Spleen (tissue), 11 donors: ENCODE results near the gene TMPRSS4. TPM values are rescaled to one million over a fixed set of nuclear protein-coding genes. Genes with fewer than 3 reads are reported as not detected.

Experiments used
- DNase-seq: peaks from one replicate; pipeline ENCODE4 v3.0.0-alpha.2; 2020
- H3K27ac ChIP-seq, 8 donors: fragments of 200-600 bp; sonication (generic) in 7 of 8; 1 replicate in 4 of 8; 2 replicates in 4 of 8; pipeline versions ENCODE4 v1.5.0 to v1.8.0; 2016 to 2021; ENCODE audit warnings: inconsistent platforms in 4 of 8, mild to moderate bottlenecking in 4 of 8, moderate library complexity in 1 of 8
- H3K27me3 ChIP-seq, 7 donors: fragments of 200-600 bp; sonication (generic) in 6 of 7; replicated peaks in 1 of 7; 1 replicate in 4 of 7; 2 replicates in 3 of 7; pipeline versions ENCODE4 v1.5.0 to v1.8.0; 2016 to 2021; ENCODE audit warnings: inconsistent platforms in 3 of 7, mild to moderate bottlenecking in 1 of 7
- H3K36me3 ChIP-seq, 6 donors: fragments of 200-600 bp; sonication (generic) in 5 of 6; 1 replicate in 4 of 6; 2 replicates in 2 of 6; pipeline versions ENCODE4 v1.5.0 to v1.8.0; 2016 to 2021; ENCODE audit warnings: inconsistent platforms in 2 of 6
- H3K4me1 ChIP-seq, 6 donors: fragments of 200-600 bp; sonication (generic) in 5 of 6; 1 replicate in 3 of 6; 2 replicates in 3 of 6; pipeline versions ENCODE4 v1.5.0 to v1.8.0; 2016 to 2021; ENCODE audit warnings: inconsistent platforms in 3 of 6
- H3K4me3 ChIP-seq, 8 donors: fragments of 200-600 bp; sonication (generic) in 7 of 8; 1 replicate in 4 of 8; 2 replicates in 4 of 8; pipeline versions ENCODE4 v1.5.0 to v1.8.0; 2016 to 2021; ENCODE audit warnings: inconsistent platforms in 4 of 8, mild to moderate bottlenecking in 4 of 8, moderate library complexity in 2 of 8
- H3K9me3 ChIP-seq, 8 donors: fragments of 200-600 bp; sonication (generic) in 7 of 8; 1 replicate in 4 of 8; 2 replicates in 4 of 8; pipeline versions ENCODE4 v1.5.0 to v1.8.0; 2016 to 2021; ENCODE audit warnings: inconsistent platforms in 4 of 8
- POLR2A ChIP-seq, 3 donors: fragments of 450-650 bp; IDR thresholded peaks; one replicate each; pipeline ENCODE4 v1.5.1; 2017; ENCODE audit warnings: antibody characterized with exemption in 3 of 3, mild to moderate bottlenecking in 1 of 3
- POLR2AphosphoS5 ChIP-seq, 3 donors: sonication (generic); formaldehyde crosslinking; IDR thresholded peaks; one replicate each; pipeline ENCODE4 v1.5.1; 2017; ENCODE audit warnings: antibody characterized with exemption in 3 of 3
- WGBS, 5 donors: extraction: QIAGEN DNeasy Blood & Tissue Kit in 3 of 5; methylation state at CpG; one replicate each; pipeline versions ENCODE4 v1.1.5 to v1.1.7; 2013 to 2018; 5-methylcytosine and 5-hydroxymethylcytosine counted together
- intact Hi-C: fragments of 100-400 bp; cut with DNase I; formaldehyde crosslinking; loops from one replicate; pipeline ENCODE4 v1.15.0; 2023; ENCODE audit warnings: low total_unique reads
- polyA plus RNA-seq, 3 donors: library from polyadenylated mRNA; stranded (reverse); fragments of 200-250 nt; gene quantifications; one replicate each; pipeline ENCODE4 v1.2.1, GENCODE V29; 2013
- total RNA-seq, 7 donors: library from RNA; depleted of rRNA in 3 of 7; stranded (reverse); fragments of >200 nt in 3 of 7; fragmentation: NEBNext Ultra II Directional in 4 of 7; extraction: Animal tissue kit (Norgen Biotek cat#: 25700) in 4 of 7; gene quantifications; one replicate each; pipeline versions ENCODE4 v1.1.0 to v1.2.1, GENCODE V29; 2016 to 2021
- TF ChIP-seq, protein P1 (sequence below), 11 experiments: fragments of 200-600 bp in 7 of 11; fragments of 450-650 bp in 4 of 11; sonication (generic) in 4 of 11; IDR thresholded peaks in 8 of 11; conservative IDR thresholded peaks in 3 of 11; 1 replicate in 7 of 11; 2 replicates in 4 of 11; pipeline versions ENCODE4 v1.4.0 to v1.8.0; 2016 to 2021; ENCODE audit warnings: antibody characterized with exemption in 11 of 11, inconsistent platforms in 4 of 11, mild to moderate bottlenecking in 1 of 11
- donor health status: healthy with polysubstance abuse.
- donor health status: DM: no; HTN: no; CAD: no; lungs with moderate emphysema.
- donor health status: DM: no; HTN: no; CAD: no.
- donor health status: Bipolar disorder and iron deficiency.
- donor health status: healthy.
- donor health status: DM: no; HTN: no; CAD: no.
- donor health status: DM: yes; HTN: yes; CAD: no.

The TMPRSS4 gene
- total and polyA plus RNA-seq, 10 donors: 0.09 to 1.4 (median 0.85) TPM; not detected in 3

GRCh38 chr11:118071416-118072030 lies 5.4 kb upstream of the TMPRSS4 start:
- Histone ChIP-seq H3K4me3 (no peak overlapping the region), H3K9me3 (no peaks in the 10 kb centered on the region), H3K27me3 (peaks cover 0 to 4% (median 0%) of the 10 kb centered on the region in 7 donors), H3K27ac (no peak overlapping the region), H3K4me1 (no peaks in the 10 kb centered on the region), H3K36me3 (no peaks in the 10 kb centered on the region)
- no peak for DNase-seq
- no peak for TF ChIP-seq POLR2A (IDR thresholded peaks at IDR 0.05)
- TF ChIP-seq POLR2AphosphoS5 (IDR thresholded peaks at IDR 0.05): no peak
- TF ChIP-seq, protein P1, sequence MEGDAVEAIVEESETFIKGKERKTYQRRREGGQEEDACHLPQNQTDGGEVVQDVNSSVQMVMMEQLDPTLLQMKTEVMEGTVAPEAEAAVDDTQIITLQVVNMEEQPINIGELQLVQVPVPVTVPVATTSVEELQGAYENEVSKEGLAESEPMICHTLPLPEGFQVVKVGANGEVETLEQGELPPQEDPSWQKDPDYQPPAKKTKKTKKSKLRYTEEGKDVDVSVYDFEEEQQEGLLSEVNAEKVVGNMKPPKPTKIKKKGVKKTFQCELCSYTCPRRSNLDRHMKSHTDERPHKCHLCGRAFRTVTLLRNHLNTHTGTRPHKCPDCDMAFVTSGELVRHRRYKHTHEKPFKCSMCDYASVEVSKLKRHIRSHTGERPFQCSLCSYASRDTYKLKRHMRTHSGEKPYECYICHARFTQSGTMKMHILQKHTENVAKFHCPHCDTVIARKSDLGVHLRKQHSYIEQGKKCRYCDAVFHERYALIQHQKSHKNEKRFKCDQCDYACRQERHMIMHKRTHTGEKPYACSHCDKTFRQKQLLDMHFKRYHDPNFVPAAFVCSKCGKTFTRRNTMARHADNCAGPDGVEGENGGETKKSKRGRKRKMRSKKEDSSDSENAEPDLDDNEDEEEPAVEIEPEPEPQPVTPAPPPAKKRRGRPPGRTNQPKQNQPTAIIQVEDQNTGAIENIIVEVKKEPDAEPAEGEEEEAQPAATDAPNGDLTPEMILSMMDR (IDR thresholded peaks at IDR 0.05 in 8 of 11, conservative IDR thresholded peaks at IDR 0.05 in 3 of 11): no peak
- WGBS, 5 donors: 72 to 97% (median 85%) methylated on average over 3 of the region's 3 CpGs
- intact Hi-C loops: no loop called here

DNA sequence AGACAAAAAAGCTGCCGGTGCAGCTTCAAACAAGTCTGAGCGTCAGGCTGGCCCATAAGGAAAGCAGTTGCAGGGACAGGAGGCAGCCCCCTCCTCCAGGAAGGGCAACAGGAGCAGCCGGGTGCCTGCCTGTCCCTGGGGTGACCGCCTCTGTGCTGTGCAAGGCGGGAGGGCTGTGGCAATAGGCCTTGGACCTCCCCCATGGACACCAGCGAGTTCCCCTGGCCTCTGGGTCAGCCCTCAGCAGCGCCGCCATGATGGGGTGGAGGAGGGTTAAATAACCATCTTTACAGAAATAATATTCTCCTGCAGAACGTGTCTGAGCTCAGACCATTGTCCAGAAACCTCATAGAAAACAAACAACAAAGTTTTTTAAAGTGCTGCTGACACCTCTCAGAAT lies 3.3 kb upstream of the TMPRSS4 start:
- H3K4me3 ChIP-seq: no peak overlapping the region
- H3K27me3 ChIP-seq: peaks cover 0 to 13% (median 0%) of the 10 kb centered on the region in 7 donors
- DNase-seq: no peak
- H3K4me1 ChIP-seq: no peaks in the 10 kb centered on the region
- H3K27ac ChIP-seq: no peak overlapping the region
- H3K9me3 ChIP-seq: no peaks in the 10 kb centered on the region
- no peaks in the 10 kb centered on the region for H3K36me3 ChIP-seq
- 67 to 83% (median 74%) methylated on average over 7 to 9 of the region's 9 CpGs for WGBS, 5 donors
- intact Hi-C loops: no loop called here
- no peak for TF ChIP-seq POLR2AphosphoS5 (IDR thresholded peaks at IDR 0.05)
- TF ChIP-seq, protein P1 (IDR thresholded peaks at IDR 0.05 in 8 of 11, conservative IDR thresholded peaks at IDR 0.05 in 3 of 11): no peak
- TF ChIP-seq POLR2A (IDR thresholded peaks at IDR 0.05): no peak

DNA sequence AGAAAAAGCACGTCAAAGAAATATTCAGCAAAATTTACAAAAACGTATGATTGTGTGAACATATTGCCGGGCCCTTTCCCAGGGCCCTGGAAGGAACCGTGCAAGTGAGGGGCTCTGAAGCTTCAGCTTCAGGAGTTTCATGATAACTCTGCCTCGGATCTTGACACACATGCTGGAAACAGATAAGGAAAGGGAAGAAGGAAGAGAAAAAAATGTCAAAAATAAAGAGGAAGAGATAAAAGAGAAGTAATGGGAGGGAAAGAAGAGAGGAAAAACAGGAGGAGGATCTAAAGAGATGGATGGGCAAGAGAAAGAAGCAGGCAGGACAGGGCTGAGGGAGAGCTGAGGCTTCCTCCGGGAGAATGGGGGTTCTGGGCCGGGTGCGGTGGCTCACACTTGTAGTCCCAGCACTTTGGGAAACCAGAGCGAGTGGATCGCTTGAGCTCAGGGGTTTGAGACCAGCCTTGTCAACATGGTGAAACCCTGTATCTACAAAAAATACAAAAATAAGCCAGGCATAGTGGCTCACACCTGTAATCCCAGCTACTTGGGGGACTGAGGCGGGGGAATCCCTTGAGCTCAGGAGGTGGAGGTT lies 2.7 kb upstream of the TMPRSS4 start:
- H3K9me3 ChIP-seq: no peaks in the 10 kb centered on the region
- no peaks in the 10 kb centered on the region for H3K36me3 ChIP-seq
- H3K4me1 ChIP-seq: no peaks in the 10 kb centered on the region
- H3K4me3 ChIP-seq: no peak overlapping the region
- H3K27ac ChIP-seq: no peak overlapping the region
- H3K27me3 ChIP-seq: peaks cover 0 to 15% (median 0%) of the 10 kb centered on the region in 7 donors
- no peak for DNase-seq
- TF ChIP-seq, protein P1 (IDR thresholded peaks at IDR 0.05 in 8 of 11, conservative IDR thresholded peaks at IDR 0.05 in 3 of 11): no peak
- TF ChIP-seq POLR2AphosphoS5 (IDR thresholded peaks at IDR 0.05) (no peak), POLR2A (IDR thresholded peaks at IDR 0.05) (no peak)
- intact Hi-C loops: no loop called here
- WGBS, 5 donors: 71 to 87% (median 74%) methylated on average over 11 of the region's 11 CpGs

DNA sequence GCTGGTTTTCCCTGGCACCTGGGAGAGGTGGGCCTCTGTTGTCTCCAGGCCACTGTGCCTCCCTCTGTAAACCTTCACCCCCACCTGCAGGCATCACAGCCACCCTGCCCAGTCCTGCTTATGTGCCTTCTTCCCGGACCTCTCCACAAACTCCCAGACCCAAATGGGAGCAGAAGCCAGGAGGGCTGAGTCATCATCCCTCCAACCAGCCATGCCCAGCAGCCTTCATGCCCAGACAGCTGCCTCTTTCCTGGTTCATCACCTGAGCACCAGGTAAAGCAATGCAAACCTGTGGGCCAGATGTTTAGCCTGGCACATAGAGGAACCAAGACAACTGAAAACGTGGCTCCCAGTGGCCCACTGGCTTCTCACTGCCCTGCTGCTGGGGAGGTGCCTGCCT lies 2.1 kb upstream of the TMPRSS4 start:
- no peak for DNase-seq
- no peaks in the 10 kb centered on the region for H3K36me3 ChIP-seq
- WGBS, 5 donors: 54 to 83% (median 66%) methylated on average over 1 to 2 of the region's 2 CpGs
- peaks cover 0 to 21% (median 0%) of the 10 kb centered on the region in 7 donors for H3K27me3 ChIP-seq
- H3K4me1 ChIP-seq: no peaks in the 10 kb centered on the region
- H3K9me3 ChIP-seq: no peaks in the 10 kb centered on the region
- H3K4me3 ChIP-seq: no peak overlapping the region
- H3K27ac ChIP-seq: no peak overlapping the region
- TF ChIP-seq POLR2A (IDR thresholded peaks at IDR 0.05): no peak
- no peak for TF ChIP-seq POLR2AphosphoS5 (IDR thresholded peaks at IDR 0.05)
- TF ChIP-seq, protein P1 (IDR thresholded peaks at IDR 0.05 in 8 of 11, conservative IDR thresholded peaks at IDR 0.05 in 3 of 11): no peak
- intact Hi-C loops: no loop called here
